ENCODE data around the gene GCC2.
"Not testable (repeated sequence)": the region's sequence is repeated elsewhere in the genome, so short reads cannot be mapped to it uniquely, and the experiment has no call there.

GCC2 gene

GRCh38 chr2:108525258-108525657, 76.3 kb downstream of the GCC2 start:
- not testable (repeated sequence) for DNase-seq

GRCh38 chr2:108531674-108532055, 82.7 kb downstream of the GCC2 start:
- DNase-seq: no peak

DNA sequence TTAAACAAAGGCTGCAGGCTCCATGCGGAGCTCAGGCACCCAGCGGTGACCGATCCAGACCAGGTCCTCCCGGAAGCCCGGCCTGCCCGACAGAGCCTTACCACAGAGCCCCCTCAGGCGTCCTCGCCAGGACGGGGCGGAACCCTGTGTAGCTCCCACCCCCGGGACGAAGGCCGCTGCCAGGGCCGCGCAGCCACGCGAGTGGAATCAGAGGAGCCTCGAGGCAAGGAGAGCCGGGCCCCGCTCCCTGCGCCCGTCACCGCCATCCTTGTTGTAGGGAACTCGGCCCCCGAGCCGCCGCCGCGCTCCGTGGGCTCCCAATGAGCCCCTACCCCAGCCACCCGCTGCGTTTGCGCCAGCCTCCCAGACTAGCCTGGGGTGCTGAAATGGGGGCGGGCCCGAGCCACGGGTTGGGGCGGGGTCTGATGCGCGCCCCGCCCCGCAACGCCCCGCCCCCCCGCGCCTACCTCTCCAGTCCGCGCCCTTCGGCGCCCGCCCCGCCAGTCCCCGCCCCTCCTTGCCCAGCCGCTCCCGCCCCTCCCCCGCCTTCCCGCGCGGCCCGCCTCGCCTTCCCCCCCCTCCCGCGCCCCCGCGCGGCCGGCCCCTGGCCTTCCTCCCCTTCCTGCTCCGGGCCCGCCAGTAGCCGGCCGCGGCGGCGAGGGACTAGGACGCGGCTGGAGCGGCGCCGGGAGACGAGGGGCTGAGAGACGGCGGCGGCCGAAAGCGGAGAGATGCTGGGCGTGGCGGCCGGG, 85.0 kb downstream of the GCC2 start, which contains the start of gene LIMS1:
TSS of gene LIMS1 (plus strand) at position 639 of the 752 bp plus-strand sequence. CDS start at position 732, 93 bp downstream.
- peak; percentile 62 for DNase-seq

GRCh38 chr2:108534584-108535356, 85.8 kb downstream of the GCC2 start:
- DNase-seq: no peak

GRCh38 chr2:108535357-108535631, 86.3 kb downstream of the GCC2 start:
- DNase-seq: no peak

DNA sequence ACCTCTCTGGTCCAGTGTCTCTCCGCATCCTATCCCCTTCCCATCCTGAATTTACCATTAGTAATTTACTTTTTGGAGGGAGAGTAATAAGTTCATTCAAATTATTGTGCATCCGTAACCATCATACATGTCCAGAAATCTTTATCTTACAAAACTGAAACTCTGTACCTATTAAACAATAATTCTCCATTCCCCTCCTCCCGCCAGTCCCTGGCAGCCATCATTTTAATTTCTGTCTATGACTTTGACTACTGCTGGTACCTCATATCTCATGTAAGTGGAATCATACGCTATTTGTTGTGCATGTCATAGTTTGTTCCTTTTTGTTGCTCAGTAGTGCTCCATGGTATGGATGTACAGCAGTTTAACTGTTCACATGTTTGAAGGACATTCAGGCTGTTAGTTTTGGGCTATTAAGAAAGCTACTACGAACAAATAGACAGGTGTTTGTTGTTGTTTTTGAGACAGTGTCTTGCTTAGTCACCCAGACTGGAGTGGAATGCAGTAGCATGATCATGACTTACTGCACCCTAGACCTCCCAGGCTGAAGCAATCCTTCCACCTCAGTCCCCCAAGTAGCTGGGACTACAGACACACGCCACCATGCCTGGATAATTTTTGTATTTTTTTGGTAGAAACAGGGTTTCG, 87.3 kb downstream of the GCC2 start:
- DNase-seq: no peak

DNA sequence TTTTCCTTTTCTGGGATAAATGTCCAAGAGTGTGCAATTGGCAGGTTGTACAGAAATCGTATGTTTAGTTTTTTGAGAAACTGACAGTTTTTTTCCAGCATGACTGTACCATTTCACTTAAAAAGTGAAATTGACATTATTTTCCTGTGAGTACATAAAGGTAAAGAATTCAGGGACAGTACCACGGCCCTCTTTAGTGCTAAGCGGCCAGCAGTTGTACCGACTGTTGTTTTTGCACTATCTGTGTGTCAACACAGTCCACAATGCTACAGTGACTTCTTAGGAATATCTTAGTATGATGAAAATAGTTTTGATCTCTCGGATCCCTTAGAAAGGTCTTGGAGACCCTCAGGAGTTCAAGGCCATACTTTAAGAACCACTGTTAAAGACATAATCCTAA, 87.9 kb downstream of the GCC2 start:
- DNase-seq: no peak

- DNase-seq: no peak
Measured at GRCh38 chr2:108538000-108538625, 89.1 kb downstream of the GCC2 start.

GRCh38 chr2:108541451-108541850, 92.4 kb downstream of the GCC2 start:
- no peak for DNase-seq

GRCh38 chr2:108542071-108542470, 93.1 kb downstream of the GCC2 start:
- DNase-seq: no peak

DNA sequence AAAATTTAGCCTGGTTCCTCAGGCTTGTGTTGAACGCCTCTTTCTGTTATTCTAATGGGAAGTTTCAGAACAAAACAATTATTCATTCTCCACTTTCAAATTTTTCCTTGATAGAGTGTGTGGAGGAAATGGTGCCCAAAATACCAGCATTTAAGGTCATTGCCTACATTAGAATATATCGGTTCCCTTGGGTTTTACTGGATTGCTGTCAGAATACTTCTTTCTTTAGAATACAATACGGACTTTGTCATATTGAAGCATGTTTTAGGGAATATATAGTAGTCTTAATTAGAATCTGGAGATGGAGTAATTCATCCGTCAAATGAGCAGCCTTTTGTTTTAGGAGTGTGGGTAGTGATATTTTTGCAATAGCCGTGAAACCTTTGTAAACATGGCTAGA, 98.6 kb downstream of the GCC2 start:
- no peak for DNase-seq

GRCh38 chr2:108548208-108549003, 99.4 kb downstream of the GCC2 start:
- no peak for DNase-seq

DNA sequence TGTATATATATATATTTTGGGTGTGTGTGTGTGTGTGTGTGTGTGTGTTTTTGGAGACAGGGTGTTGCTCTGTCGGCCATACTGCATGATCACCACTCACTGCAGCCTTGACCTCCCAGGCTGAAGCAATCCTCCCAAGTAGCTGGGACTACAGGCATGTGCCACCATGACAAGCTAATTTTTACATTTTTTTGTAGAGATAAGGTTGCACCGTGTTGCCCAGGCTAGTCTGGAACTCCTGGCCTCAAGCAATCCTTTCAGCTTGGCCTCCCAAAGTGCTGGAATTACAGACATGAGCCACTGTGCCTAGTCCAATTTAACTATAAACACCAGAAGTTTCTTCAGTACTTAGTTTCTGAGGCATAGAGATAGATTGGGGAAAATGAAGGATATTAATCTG, 103.6 kb downstream of the GCC2 start:
- no peak for DNase-seq

DNA sequence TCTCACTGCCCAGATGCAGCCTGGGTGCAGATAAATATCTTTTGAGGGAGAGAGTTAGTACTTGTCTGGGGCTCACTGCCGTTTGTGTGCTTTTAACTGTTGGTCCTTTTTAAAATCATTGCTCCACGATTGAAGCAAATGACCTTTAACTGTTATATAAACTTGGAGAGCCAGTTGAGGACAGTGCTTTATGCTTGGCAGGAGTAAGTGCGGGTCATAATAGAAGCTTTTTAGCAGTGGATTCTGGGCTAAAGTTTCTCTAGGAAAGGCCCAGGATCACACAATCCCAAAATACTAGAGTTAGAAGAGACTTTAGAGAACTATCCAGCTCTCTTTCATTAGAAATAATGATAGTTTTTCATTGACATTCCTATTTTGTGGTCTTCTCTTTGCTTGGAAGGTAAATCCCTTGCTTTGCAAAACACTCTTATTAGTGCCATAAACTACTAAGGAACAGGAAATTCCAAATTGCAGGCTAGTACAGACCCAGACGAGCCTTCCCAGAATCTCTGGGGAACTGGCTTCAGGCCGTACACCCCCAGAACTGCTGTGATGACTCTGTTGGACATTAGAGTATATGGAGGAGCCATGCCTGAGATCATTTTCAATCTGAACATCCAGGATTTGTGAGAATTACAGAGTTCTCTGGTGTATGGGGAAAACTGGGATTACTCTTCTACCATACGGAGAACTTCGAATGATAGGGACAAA, 104.4 kb downstream of the GCC2 start:
- DNase-seq: no peak

DNA sequence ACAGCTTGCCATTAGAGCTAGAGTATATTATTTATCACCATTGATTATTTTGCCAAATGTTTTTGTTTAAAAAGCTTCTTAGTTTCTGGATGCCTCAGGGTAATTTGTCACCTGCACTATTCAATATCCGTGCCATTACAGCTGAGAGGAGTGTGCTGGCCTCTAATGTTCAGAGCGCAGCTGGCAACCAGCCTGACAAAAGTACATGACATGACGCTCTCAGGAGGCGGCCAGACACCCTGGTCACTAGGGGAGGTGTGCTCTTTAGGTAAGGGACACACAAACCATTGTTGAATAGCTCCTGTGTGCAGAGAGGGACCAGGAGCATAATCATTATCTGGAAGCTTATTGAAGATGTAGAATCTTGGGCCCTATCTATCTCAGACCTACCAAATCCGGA, 105.5 kb downstream of the GCC2 start:
- DNase-seq: no peak

DNA sequence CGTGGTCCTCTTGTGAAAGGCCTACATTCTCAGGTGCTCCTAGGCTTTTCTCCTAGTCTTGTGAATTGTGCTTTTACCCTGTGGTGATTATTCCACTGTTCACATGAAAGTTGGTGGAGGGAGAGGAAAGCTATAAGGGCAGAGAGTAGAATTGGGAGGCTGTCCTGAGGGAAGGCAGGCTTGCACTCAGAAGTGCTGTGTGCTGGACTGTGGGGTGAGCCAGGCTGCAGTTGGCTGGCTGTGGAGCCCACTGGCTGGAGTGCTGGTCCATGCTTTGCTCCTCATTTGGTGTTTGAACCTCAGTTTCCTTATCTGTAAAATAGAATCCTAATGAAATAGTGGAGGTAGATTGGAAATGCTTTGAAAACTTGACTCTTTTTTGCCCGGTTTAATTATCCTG, 106.6 kb downstream of the GCC2 start:
- DNase-seq: no peak

GRCh38 chr2:108556581-108556980, 107.6 kb downstream of the GCC2 start:
- DNase-seq: not testable (repeated sequence)
